Trophoblast cell (in vitro differentiated cells and primary cell): ENCODE data around the gene MROH8.

ENCODE experiments used
- DNase-seq, 2 donors: peaks; one replicate each; pipeline ENCODE4 v3.0.0-alpha.2; 2016
- H2AFZ ChIP-seq: 2 replicates; pipeline ENCODE4 v1.6.1; 2013; ENCODE audit warnings: low read length, moderate library complexity, mild to moderate bottlenecking; ENCODE audit not compliant: insufficient read depth, poor library complexity
- H2AK5ac ChIP-seq: 2 replicates; pipeline ENCODE4 v1.6.1; 2013; ENCODE audit warnings: mild to moderate bottlenecking, low read length
- H2BK120ac ChIP-seq: 2 replicates; pipeline ENCODE4 v1.6.1; 2013; ENCODE audit warnings: low read length, mild to moderate bottlenecking, moderate library complexity; ENCODE audit not compliant: insufficient read depth, poor library complexity
- H2BK12ac ChIP-seq: 2 replicates; pipeline ENCODE4 v1.6.1; 2013; ENCODE audit warnings: mild to moderate bottlenecking, low read length, moderate library complexity
- H2BK5ac ChIP-seq: 2 replicates; pipeline ENCODE4 v1.6.1; 2013; ENCODE audit warnings: low read length, low read depth, moderate library complexity, mild to moderate bottlenecking; ENCODE audit not compliant: poor library complexity
- H3K14ac ChIP-seq: 2 replicates; pipeline ENCODE4 v1.6.1; 2013; ENCODE audit warnings: mild to moderate bottlenecking, low read length
- H3K18ac ChIP-seq: 2 replicates; pipeline ENCODE4 v1.6.1; 2013; ENCODE audit warnings: mild to moderate bottlenecking, low read length
- H3K23ac ChIP-seq: 2 replicates; pipeline ENCODE4 v1.6.1; 2013; ENCODE audit warnings: low read length
- H3K27ac ChIP-seq: 2 replicates; pipeline ENCODE4 v1.5.1; 2013; ENCODE audit warnings: low read depth, mild to moderate bottlenecking, inconsistent platforms, low read length, moderate library complexity
- H3K27me3 ChIP-seq: 2 replicates; pipeline ENCODE4 v1.6.1; 2013; ENCODE audit warnings: inconsistent platforms, mild to moderate bottlenecking, low read length, moderate library complexity; ENCODE audit not compliant: insufficient read depth
- H3K36me3 ChIP-seq, 2 experiments: 1 replicate in 1 of 2; 2 replicates in 1 of 2; pipeline ENCODE4 v1.6.1; 2013; ENCODE audit warnings: low read length in 2 of 2, mild to moderate bottlenecking in 2 of 2, moderate library complexity in 1 of 2; ENCODE audit not compliant: insufficient read depth in 2 of 2, control insufficient read depth in 1 of 2
- H3K4ac ChIP-seq: 2 replicates; pipeline ENCODE4 v1.6.1; 2013; ENCODE audit warnings: low read depth, mild to moderate bottlenecking, low read length, moderate library complexity
- H3K4me1 ChIP-seq, 2 experiments: 1 replicate in 1 of 2; 2 replicates in 1 of 2; pipeline ENCODE4 v1.6.1; 2013; ENCODE audit warnings: low read length in 2 of 2, mild to moderate bottlenecking in 2 of 2, moderate library complexity in 1 of 2; ENCODE audit not compliant: insufficient read depth in 2 of 2, control insufficient read depth in 1 of 2
- H3K4me2 ChIP-seq: 2 replicates; pipeline ENCODE4 v1.6.1; 2013; ENCODE audit warnings: inconsistent platforms, mild to moderate bottlenecking, low read length, moderate library complexity
- H3K4me3 ChIP-seq: 2 replicates; pipeline ENCODE4 v1.5.1; 2013; ENCODE audit warnings: mild to moderate bottlenecking, low read depth, low read length, inconsistent platforms
- H3K79me1 ChIP-seq: one replicate; pipeline ENCODE4 v1.6.1; 2013; ENCODE audit warnings: low read length
- H3K79me2 ChIP-seq: 2 replicates; pipeline ENCODE4 v1.6.1; 2013; ENCODE audit warnings: low read length, mild to moderate bottlenecking; ENCODE audit not compliant: control insufficient read depth, insufficient read depth, poor library complexity
- H3K9ac ChIP-seq: 2 replicates; pipeline ENCODE4 v1.6.1; 2013; ENCODE audit warnings: mild to moderate bottlenecking, low read length
- H3K9me3 ChIP-seq: 2 replicates; pipeline ENCODE4 v1.6.1; 2013; ENCODE audit warnings: low read depth, mild to moderate bottlenecking, control low read depth, inconsistent platforms, low read length; ENCODE audit not compliant: insufficient read depth
- H4K12ac ChIP-seq: 2 replicates; pipeline ENCODE4 v1.6.1; 2013; ENCODE audit warnings: low read depth, mild to moderate bottlenecking, low read length, moderate library complexity
- H4K8ac ChIP-seq: 2 replicates; pipeline ENCODE4 v1.6.1; 2013; ENCODE audit warnings: low read depth, mild to moderate bottlenecking, low read length, moderate library complexity
- H4K91ac ChIP-seq: one replicate; pipeline ENCODE4 v1.6.1; 2013; ENCODE audit warnings: low read depth, mild to moderate bottlenecking, low read length, moderate library complexity
- WGBS: extraction: QIAGEN DNeasy Blood & Tissue Kit; methylation state at CpG from one replicate; pipeline ENCODE4 v1.1.7; 2013; ENCODE audit warnings: missing lambda C conversion rate; ENCODE audit not compliant: insufficient read length, insufficient coverage; ENCODE audit errors: extremely low coverage; 5-methylcytosine and 5-hydroxymethylcytosine counted together

MROH8 gene

DNA sequence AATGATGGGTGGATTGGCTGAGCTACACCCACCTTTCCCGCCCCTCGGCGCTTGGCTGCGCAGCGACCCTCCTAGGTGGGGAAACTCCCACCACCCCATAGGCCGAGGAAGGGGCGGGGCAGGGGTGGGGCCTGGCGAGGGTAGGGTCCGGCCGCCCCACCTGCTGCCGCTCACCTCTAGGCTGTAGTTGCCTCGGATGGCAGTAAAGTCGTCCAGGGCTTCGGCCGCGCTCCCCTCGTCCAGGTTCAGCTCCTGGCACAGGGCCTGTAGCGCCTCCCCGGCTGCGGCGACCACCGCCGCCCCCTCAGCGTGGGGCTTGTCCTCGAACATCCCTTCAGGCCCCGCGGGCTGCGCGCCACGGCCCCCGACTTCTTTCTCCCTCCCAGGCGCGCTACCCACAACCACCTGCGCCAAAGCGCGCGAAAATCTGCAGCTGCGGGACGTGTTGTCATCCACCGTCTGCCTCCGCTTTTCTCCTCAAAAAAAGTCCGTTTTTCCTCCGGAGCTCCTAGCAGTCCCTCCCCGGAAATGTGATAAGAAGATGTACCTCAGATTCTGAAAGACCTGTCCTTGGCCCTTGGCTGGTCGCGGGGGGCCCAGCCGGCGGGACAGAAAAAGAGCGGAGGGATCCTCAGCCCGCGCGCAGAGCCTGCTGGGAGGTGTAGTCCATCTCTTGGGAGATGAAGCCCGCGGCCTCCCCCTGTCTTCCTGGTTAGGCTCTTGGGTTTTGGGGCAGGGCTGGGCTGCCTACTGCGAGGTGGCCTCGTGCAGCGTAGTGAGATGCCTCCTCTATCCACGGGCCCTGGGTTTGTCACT lies 83.5 kb downstream of the MROH8 start, which contains the start of gene RBL1:
TSS of gene RBL1 (minus strand) at position 399 of the 816 bp plus-strand sequence. CDS start at position 330, 69 bp downstream.
- peak within 1 kb of the TSS; percentile 1 for H3K4ac ChIP-seq
- peaks cover 4% of the 10 kb centered on the region for H3K79me2 ChIP-seq
- no peak within 1 kb of the TSS for H2AK5ac ChIP-seq
- H2AFZ ChIP-seq, result peak within 1 kb of the TSS; percentile 46
- peaks cover 6% of the 10 kb centered on the region for H3K79me1 ChIP-seq
- H3K4me2 ChIP-seq, result peak within 1 kb of the TSS; percentile 64
- H3K36me3 ChIP-seq, result peaks cover 0 to 3% of the 10 kb centered on the region in 2 experiments
- peaks cover 3 to 5% of the 10 kb centered on the region in 2 experiments for H3K4me1 ChIP-seq
- peak within 1 kb of the TSS; percentile 69 for H4K91ac ChIP-seq
- H3K27me3 ChIP-seq, result no peaks in the 10 kb centered on the region
- H2BK5ac ChIP-seq, result peak within 1 kb of the TSS; percentile 74
- H4K8ac ChIP-seq, result peak within 1 kb of the TSS; percentile 75
- H2BK12ac ChIP-seq, result no peak within 1 kb of the TSS
- no peak within 1 kb of the TSS for H3K23ac ChIP-seq
- WGBS, result no CpG with 5 or more reads among the region's 58 CpGs
- peak within 1 kb of the TSS; percentile 86 for H3K14ac ChIP-seq
- H3K9ac ChIP-seq, result peak within 1 kb of the TSS; percentile 66
- H4K12ac ChIP-seq, result peak within 1 kb of the TSS; percentile 82
- H3K27ac ChIP-seq, result no peak within 1 kb of the TSS
- no peaks in the 10 kb centered on the region for H3K9me3 ChIP-seq
- H2BK120ac ChIP-seq, result peak within 1 kb of the TSS; percentile 43
- peak within 1 kb of the TSS; percentile 78 for H3K4me3 ChIP-seq
- peak within 1 kb of the TSS; percentile 81 for H3K18ac ChIP-seq
- DNase-seq, result peak; percentile 37 to 80

DNA sequence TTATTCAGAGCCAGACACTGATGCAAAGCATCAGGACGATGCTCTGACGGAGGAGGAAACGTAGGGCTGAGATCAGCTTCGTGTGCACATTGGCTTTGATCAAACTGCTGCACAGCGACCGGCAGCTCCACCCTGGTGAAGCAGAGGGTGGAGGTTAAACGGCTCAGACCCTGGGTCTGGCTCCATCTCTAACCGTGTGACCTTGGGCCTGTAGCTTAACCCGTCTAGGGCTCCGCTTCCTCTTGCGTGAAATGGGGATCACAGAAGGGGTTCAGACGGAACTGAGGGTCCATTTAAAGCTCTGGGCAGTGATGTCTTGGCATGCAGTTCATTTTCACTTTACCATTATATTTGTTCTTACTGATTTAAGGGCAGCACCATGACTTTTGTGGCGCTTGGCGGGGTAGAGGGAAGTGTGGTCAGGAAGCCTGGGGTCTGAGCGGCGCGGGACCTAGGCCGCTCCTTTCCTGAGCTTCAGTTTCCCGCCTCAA lies 84.2 kb downstream of the MROH8 start:
- Histone ChIP-seq H3K4me3 (peak overlapping the region; percentile 78), H4K8ac (peak overlapping the region; percentile 75), H3K18ac (peak overlapping the region; percentile 39), H3K36me3 (peaks cover 0 to 3% of the 10 kb centered on the region in 2 experiments), H3K27me3 (no peaks in the 10 kb centered on the region), H3K23ac (no peak overlapping the region), H2BK120ac (no peak overlapping the region), H2AFZ (peak overlapping the region; percentile 46), H4K12ac (peak overlapping the region; percentile 52), H2AK5ac (no peak overlapping the region), H4K91ac (peak overlapping the region; percentile 69), H3K79me2 (peaks cover 4% of the 10 kb centered on the region), H2BK5ac (no peak overlapping the region), H2BK12ac (no peak overlapping the region), H3K9ac (peak overlapping the region; percentile 41), H3K4me1 (peaks cover 3 to 5% of the 10 kb centered on the region in 2 experiments), H3K4me2 (peak overlapping the region; percentile 64), H3K14ac (peak overlapping the region; percentile 22), H3K9me3 (no peaks in the 10 kb centered on the region), H3K79me1 (peaks cover 6% of the 10 kb centered on the region), H3K27ac (no peak overlapping the region), H3K4ac (peak overlapping the region; percentile 1)
- WGBS, result no CpG with 5 or more reads among the region's 19 CpGs
- DNase-seq, result no peak

DNA sequence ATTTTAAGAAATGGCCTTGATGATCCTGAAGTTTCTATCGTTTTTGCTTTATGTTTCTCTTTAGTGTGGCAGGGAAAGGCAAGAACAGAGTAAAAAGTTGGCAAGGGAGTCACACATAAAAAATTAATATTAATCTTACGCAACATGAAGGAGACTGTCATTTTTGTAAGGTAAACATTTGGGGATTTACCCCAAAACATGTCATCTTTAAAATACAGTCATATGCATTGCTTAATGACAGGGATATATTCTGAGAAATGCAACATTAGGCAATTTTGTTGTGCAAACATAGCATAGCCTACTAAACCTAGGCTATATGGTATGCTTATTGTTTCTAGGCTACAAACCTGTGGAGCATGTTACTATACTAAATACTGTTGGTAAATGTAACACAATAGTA lies 88.9 kb downstream of the MROH8 start:
- Histone ChIP-seq H3K9ac (no peak overlapping the region), H3K36me3 (peaks cover 0 to 6% of the 10 kb centered on the region in 2 experiments), H4K8ac (no peak overlapping the region), H3K4me2 (no peak overlapping the region), H3K14ac (no peak overlapping the region), H2BK120ac (no peak overlapping the region), H3K27ac (no peak overlapping the region), H3K18ac (no peak overlapping the region), H3K4me3 (no peak overlapping the region), H2BK5ac (no peak overlapping the region), H3K79me2 (peaks cover 2% of the 10 kb centered on the region), H3K4me1 (peaks cover 3 to 5% of the 10 kb centered on the region in 2 experiments), H2BK12ac (no peak overlapping the region), H4K91ac (no peak overlapping the region), H2AFZ (no peak overlapping the region), H4K12ac (no peak overlapping the region), H3K27me3 (no peaks in the 10 kb centered on the region), H3K9me3 (no peaks in the 10 kb centered on the region), H3K79me1 (no peaks in the 10 kb centered on the region), H2AK5ac (no peak overlapping the region), H3K23ac (no peak overlapping the region), H3K4ac (no peak overlapping the region)
- no peak for DNase-seq
- WGBS, result no CpG with 5 or more reads among the region's 2 CpGs

DNA sequence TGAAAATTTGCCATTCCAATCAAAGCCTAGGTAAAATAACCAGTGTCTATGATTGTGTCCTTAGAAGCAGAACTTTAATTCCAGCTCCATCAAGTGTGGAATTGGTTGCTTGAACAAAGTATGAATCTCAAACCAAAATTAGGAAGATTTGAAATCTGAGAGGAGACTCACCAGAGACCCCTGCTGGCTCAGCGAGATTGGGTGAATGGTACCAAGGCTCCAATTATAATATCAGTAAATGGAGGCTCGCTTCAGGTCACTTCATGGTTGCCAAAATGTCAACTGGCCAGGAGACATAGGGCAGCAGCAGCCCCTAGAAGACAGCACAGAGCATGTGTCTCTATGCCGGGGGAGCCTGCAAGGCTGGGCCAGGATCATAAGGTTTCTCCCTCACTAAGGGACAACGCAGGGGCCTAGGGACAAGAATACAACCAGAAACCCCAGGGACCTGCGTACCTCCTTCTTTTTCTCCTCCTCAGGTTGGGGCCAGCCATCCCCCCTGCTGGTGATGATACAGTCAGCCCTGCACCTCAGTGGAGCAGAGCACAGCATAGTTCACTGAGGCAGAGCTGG lies 97.5 kb downstream of the MROH8 start:
- no CpG with 5 or more reads among the region's 5 CpGs for WGBS

More for the DNA sequence above, 97.5 kb downstream of the MROH8 start:
- Histone ChIP-seq H3K27ac (no peak overlapping the region), H4K8ac (no peak overlapping the region), H2AFZ (no peak overlapping the region), H3K79me2 (no peaks in the 10 kb centered on the region), H3K9me3 (no peaks in the 10 kb centered on the region), H2BK12ac (no peak overlapping the region), H3K4me1 (no peaks in the 10 kb centered on the region), H3K27me3 (no peaks in the 10 kb centered on the region), H3K4me2 (no peak overlapping the region), H3K23ac (no peak overlapping the region), H3K4me3 (no peak overlapping the region), H2AK5ac (no peak overlapping the region), H3K18ac (no peak overlapping the region), H3K9ac (no peak overlapping the region), H3K4ac (no peak overlapping the region), H3K79me1 (no peaks in the 10 kb centered on the region), H3K14ac (no peak overlapping the region), H4K12ac (no peak overlapping the region), H2BK5ac (no peak overlapping the region), H2BK120ac (no peak overlapping the region), H4K91ac (no peak overlapping the region), H3K36me3 (peaks cover 0 to 4% of the 10 kb centered on the region in 2 experiments)
- peak in 1 of 2 donors; percentile 38 for DNase-seq
